Astrocyte of the spinal cord (primary cell): ENCODE results near the gene JAKMIP2.
"Not testable (repeated sequence)": the region's sequence is repeated elsewhere in the genome, so short reads cannot be mapped to it uniquely, and the experiment has no call there.

ENCODE experiments used
- DNase-seq: peaks from one replicate; pipeline ENCODE4 v3.0.0; 2011; ENCODE audit warnings: low read depth, low spot score
- H3K4me3 ChIP-seq: 2 replicates; pipeline ENCODE4 v1.5.1; 2011; ENCODE audit warnings: low read depth, mild to moderate bottlenecking, low read length, moderate library complexity
- in situ Hi-C: cut with HindIII; loops from 2 replicates; pipeline ENCODE4 v1.10.0; 2017; ENCODE audit warnings: low sequenced_read_pairs
- TF ChIP-seq, protein P1 (sequence below): IDR thresholded peaks from 2 replicates; pipeline ENCODE4 v1.5.1; 2012; ENCODE audit warnings: low read depth, mild to moderate bottlenecking, low read length, inconsistent platforms

JAKMIP2 gene

DNA sequence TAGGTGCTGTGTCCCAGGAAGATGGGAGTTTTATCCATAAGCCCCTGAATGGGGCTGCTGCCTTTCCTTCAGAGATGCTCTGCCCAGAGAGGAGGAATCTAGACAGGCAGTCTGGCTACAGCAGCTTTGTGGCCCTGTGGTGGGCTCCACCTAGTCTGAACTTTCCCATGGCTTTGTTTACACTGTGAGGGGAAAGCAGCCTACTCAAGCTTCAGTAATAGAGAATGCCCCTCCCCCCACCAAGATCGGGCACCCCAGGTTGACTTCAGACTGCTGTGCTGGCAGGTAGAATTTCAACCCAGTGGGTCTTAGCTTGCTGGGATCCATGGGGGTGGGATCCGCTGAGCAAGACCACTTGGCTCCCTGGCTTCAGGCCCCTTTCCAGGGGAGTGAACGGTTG, 171.7 kb downstream of the JAKMIP2 start:
- in situ Hi-C loops = no loop called here
- no peak for DNase-seq
- H3K4me3 ChIP-seq = no peak overlapping the region
- TF ChIP-seq, protein P1, sequence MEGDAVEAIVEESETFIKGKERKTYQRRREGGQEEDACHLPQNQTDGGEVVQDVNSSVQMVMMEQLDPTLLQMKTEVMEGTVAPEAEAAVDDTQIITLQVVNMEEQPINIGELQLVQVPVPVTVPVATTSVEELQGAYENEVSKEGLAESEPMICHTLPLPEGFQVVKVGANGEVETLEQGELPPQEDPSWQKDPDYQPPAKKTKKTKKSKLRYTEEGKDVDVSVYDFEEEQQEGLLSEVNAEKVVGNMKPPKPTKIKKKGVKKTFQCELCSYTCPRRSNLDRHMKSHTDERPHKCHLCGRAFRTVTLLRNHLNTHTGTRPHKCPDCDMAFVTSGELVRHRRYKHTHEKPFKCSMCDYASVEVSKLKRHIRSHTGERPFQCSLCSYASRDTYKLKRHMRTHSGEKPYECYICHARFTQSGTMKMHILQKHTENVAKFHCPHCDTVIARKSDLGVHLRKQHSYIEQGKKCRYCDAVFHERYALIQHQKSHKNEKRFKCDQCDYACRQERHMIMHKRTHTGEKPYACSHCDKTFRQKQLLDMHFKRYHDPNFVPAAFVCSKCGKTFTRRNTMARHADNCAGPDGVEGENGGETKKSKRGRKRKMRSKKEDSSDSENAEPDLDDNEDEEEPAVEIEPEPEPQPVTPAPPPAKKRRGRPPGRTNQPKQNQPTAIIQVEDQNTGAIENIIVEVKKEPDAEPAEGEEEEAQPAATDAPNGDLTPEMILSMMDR = no peak

DNA sequence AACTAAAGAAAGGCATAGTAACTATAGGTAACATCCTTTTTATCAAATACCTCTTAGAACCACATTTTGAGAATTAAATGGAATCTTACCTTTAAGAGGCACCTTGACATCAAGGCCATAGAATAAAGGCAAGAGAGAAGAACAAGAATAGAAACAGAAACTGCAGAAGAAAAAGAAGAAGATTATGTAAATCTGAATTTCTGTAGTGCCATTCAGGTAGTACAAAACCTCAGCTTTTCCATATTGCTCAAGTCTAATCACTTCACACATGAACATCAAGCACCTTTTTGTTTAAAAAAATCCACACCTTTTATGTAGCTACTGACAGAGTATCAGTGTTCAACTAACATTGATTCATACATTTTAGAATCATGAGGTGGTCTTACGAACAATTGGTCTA, 180.9 kb downstream of the JAKMIP2 start:
- in situ Hi-C loops = no loop called here
- TF ChIP-seq, protein P1 = no peak
- DNase-seq = no peak
- no peak overlapping the region for H3K4me3 ChIP-seq

DNA sequence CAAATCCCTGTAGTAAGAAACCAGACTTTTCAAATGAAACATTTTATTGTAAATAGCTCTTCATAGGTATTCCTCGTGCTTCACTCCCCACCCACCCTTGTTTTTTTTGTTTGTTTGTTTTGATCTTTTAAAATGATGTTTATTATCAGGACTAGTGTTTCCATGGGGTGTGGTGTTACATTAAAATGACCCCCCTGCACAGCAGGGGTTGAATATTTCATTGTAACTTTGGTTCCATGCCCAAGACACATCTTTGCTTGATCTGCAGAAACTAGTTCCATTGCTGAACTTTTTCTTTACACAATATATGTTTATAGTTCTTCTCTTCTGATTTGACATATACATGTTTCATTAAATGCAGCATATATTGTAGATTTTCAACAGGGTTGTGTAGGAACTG, 191.4 kb downstream of the JAKMIP2 start:
- TF ChIP-seq, protein P1 = no peak
- no peak overlapping the region for H3K4me3 ChIP-seq
- DNase-seq = no peak
- in situ Hi-C loops = no loop called here

DNA sequence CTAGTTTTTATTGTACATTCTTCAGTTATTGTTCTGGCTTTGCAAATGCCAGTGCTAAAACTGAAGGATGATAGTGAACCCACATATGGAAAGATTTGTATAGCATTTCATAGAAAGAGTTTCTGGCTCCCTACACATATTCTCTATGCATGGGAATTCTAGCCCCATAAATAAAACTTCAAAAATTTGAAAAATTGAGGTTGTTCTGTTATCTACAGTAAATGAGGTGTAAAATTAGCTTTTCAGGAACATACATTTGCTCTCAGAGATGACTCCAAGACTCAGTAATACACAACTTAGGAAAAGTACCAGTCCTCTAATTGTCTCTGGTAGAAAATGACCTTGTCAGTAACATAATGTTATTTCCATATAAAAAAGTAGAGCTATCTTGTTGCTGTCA, 192.4 kb downstream of the JAKMIP2 start:
- H3K4me3 ChIP-seq = no peak overlapping the region
- no peak for DNase-seq
- TF ChIP-seq, protein P1 = no peak
- in situ Hi-C loops = no loop called here

DNA sequence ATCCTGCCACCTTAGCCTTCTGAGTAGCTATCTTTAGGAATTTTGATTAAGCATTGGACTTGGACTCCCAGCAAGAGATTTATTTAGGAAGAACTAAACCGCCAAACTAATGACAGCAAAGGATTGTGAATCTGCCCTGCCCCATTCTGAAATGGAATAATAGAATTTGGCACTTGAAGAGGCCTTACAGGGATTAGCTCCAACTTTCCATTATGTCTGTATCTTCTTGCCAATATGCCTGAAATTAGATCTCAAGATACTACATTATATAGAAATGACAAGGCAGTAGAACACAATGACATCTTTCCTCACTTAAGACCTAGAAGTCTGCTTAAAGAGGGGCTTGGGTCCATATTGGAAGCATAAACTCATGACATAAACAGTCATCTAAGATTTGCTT, 195.7 kb downstream of the JAKMIP2 start:
- in situ Hi-C loops = no loop called here
- H3K4me3 ChIP-seq = no peak overlapping the region
- DNase-seq = no peak
- TF ChIP-seq, protein P1 = no peak

DNA sequence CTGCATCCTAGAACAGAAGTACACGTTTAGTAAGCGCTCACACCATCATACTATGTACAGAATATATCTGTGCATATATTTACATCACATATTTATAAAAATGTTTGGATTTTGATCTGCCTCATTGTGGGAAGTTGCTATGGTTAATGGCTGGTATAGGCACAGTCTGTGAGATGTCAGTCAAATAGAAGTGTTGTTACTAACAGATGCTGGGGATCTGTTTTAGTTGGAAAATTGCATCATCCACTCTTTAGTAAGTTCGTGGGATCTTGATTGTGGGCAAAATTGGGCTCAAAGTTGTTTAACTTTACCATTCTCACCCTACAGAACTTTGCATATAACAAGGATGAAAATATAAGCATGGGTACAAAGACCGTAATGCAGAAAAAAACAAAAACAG, 196.3 kb downstream of the JAKMIP2 start:
- DNase-seq = no peak
- no peak overlapping the region for H3K4me3 ChIP-seq
- TF ChIP-seq, protein P1 = no peak
- in situ Hi-C loops = no loop called here

DNA sequence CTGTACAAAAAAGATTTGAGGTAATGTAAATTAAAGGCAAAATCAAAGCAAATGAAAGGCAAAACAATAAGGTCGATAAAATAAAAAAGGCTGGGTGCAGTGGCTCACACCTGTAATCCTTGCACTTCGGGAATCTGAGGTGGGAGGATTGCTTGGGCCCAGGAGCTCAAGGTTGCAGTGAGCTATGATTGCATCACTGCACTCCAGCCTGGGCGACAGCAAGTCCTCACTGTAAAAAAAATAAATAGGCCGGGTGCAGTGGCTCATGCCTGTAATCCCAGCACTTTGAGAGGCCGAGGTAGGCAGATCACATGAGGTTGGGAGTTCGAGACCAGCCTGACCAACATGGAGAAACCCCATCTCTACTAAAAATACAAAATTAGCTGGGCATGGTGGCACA, 200.3 kb downstream of the JAKMIP2 start:
- in situ Hi-C loops, H3K4me3 ChIP-seq: not testable (repeated sequence)

DNA sequence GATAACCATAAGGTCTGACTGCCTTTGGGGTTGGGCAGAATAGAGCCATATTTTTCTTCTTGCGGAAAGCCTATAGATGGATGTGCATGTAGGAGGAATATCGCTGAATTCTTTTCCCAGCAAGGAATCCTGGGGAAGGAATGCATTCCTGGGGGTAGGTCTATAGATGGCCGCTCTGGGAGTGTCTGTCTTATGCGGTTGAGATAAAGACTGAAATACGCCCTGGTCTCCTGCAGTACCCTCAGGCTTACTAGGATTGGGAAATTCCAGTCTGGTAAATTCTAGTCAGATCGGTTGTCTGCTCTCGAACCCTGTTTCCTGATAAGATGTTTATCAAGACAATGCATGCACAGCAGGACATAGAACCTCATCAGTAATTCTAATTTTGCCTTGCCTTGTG, 202.1 kb downstream of the JAKMIP2 start:
- H3K4me3 ChIP-seq, in situ Hi-C loops, DNase-seq: not testable (repeated sequence)

More for the DNA sequence above, 200.3 kb downstream of the JAKMIP2 start:
- DNase-seq = not testable (repeated sequence)
